ENCODE results near the gene GAS2L3.

GAS2L3 gene

DNA sequence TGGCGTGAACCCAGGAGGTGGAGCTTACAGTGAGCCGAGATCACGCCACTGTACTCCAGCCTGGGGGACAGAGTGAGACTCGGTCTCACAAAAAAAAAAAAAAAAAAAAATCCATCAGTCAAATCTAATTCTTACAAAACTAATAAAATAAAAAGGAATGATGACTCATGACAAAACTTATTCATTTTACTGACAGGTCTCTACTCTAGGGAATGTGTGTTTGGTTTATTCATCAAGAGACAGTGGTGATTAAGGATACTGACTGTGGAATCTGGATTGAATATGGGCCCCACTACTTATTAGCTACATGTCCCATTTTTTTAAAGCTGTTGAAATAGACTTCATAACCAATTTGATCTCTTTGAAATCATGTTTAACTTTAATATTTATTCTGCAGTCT is 29.3 kb upstream of the GAS2L3 start:
- H3K4me3 ChIP-seq (replicated peaks; ENCODE audit: insufficient read depth, low read length), result no peak overlapping the region
- H3K27me3 ChIP-seq (ENCODE audit: insufficient read depth, poor library complexity, severe bottlenecking), result no peaks in the 10 kb centered on the region
- TF ChIP-seq SPI1 (IDR thresholded peaks at IDR 0.05; ENCODE audit: borderline replicate concordance, low read depth) (no peak), GABPA (IDR thresholded peaks at IDR 0.05; ENCODE audit: low read depth) (no peak), POLR2AphosphoS5 (IDR thresholded peaks at IDR 0.05; ENCODE audit: low read depth) (no peak)
- TF ChIP-seq, protein P1, sequence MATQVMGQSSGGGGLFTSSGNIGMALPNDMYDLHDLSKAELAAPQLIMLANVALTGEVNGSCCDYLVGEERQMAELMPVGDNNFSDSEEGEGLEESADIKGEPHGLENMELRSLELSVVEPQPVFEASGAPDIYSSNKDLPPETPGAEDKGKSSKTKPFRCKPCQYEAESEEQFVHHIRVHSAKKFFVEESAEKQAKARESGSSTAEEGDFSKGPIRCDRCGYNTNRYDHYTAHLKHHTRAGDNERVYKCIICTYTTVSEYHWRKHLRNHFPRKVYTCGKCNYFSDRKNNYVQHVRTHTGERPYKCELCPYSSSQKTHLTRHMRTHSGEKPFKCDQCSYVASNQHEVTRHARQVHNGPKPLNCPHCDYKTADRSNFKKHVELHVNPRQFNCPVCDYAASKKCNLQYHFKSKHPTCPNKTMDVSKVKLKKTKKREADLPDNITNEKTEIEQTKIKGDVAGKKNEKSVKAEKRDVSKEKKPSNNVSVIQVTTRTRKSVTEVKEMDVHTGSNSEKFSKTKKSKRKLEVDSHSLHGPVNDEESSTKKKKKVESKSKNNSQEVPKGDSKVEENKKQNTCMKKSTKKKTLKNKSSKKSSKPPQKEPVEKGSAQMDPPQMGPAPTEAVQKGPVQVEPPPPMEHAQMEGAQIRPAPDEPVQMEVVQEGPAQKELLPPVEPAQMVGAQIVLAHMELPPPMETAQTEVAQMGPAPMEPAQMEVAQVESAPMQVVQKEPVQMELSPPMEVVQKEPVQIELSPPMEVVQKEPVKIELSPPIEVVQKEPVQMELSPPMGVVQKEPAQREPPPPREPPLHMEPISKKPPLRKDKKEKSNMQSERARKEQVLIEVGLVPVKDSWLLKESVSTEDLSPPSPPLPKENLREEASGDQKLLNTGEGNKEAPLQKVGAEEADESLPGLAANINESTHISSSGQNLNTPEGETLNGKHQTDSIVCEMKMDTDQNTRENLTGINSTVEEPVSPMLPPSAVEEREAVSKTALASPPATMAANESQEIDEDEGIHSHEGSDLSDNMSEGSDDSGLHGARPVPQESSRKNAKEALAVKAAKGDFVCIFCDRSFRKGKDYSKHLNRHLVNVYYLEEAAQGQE (IDR thresholded peaks at IDR 0.05; ENCODE audit: insufficient replicate concordance, low read depth), result no peak
- TF ChIP-seq, protein P2, sequence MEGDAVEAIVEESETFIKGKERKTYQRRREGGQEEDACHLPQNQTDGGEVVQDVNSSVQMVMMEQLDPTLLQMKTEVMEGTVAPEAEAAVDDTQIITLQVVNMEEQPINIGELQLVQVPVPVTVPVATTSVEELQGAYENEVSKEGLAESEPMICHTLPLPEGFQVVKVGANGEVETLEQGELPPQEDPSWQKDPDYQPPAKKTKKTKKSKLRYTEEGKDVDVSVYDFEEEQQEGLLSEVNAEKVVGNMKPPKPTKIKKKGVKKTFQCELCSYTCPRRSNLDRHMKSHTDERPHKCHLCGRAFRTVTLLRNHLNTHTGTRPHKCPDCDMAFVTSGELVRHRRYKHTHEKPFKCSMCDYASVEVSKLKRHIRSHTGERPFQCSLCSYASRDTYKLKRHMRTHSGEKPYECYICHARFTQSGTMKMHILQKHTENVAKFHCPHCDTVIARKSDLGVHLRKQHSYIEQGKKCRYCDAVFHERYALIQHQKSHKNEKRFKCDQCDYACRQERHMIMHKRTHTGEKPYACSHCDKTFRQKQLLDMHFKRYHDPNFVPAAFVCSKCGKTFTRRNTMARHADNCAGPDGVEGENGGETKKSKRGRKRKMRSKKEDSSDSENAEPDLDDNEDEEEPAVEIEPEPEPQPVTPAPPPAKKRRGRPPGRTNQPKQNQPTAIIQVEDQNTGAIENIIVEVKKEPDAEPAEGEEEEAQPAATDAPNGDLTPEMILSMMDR (IDR thresholded peaks at IDR 0.05; ENCODE audit: insufficient read depth, low read length), result no peak
- H3K27ac ChIP-seq (replicated peaks), result no peak overlapping the region
- no peak for DNase-seq (ENCODE audit: low read depth in 1 of 2, low spot score in 1 of 2)

DNA sequence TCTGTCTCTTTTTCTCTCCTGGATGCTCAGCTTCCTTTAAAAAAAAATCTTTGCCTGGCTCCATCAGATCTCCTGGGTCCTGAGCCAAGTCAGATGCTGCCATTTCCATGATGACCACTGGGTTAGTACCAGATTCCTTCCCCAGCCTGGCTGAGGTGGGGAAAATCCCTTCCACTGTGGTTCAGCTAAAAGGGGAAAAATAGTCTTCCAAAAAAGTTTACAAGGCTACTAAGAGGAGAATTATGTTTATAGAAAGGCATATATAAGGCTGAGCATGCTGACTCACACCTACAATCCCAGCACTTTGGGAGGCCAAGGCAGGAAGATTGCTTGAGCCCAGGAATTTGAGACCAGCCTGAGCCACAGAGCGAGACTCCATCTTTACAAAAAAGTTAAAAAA is 28.4 kb upstream of the GAS2L3 start:
- Histone ChIP-seq H3K27ac (replicated peaks) (no peak overlapping the region), H3K27me3 (ENCODE audit: insufficient read depth, poor library complexity, severe bottlenecking) (no peaks in the 10 kb centered on the region), H3K4me3 (replicated peaks; ENCODE audit: insufficient read depth, low read length) (no peak overlapping the region)
- no peak for DNase-seq (ENCODE audit: low read depth in 1 of 2, low spot score in 1 of 2)
- TF ChIP-seq POLR2AphosphoS5 (IDR thresholded peaks at IDR 0.05; ENCODE audit: low read depth) (no peak), SPI1 (IDR thresholded peaks at IDR 0.05; ENCODE audit: borderline replicate concordance, low read depth) (no peak)
- TF ChIP-seq, protein P2 (IDR thresholded peaks at IDR 0.05; ENCODE audit: insufficient read depth, low read length), result no peak

DNA sequence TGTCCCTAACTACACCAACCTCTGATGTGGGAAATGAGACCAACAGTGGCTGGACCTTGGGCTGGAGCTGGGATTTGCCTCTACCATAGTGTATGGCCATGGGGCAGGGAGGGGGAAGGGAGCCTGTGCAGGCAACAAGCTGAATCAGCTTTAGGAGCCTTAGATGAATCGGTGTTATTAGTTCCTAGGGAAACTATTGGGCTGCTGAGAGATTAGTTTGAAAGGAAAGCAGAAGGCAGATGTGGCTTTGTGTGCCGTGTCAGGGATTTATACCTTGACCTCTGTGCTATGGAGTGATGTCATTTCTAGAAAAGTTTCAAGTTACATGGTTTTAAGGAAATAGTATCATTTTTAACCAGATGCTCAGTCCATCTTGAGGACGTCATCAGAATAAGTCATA is 19.5 kb upstream of the GAS2L3 start:
- H3K27me3 ChIP-seq (ENCODE audit: insufficient read depth, poor library complexity, severe bottlenecking), result peaks cover 2% of the 10 kb centered on the region
- no peak overlapping the region for H3K4me3 ChIP-seq (replicated peaks; ENCODE audit: insufficient read depth, low read length)
- TF ChIP-seq SPI1 (IDR thresholded peaks at IDR 0.05; ENCODE audit: borderline replicate concordance, low read depth), result no peak
- TF ChIP-seq, protein P1 (IDR thresholded peaks at IDR 0.05; ENCODE audit: insufficient replicate concordance, low read depth), result no peak
- TF ChIP-seq, protein P2 (IDR thresholded peaks at IDR 0.05; ENCODE audit: insufficient read depth, low read length), result no peak
- DNase-seq (ENCODE audit: low read depth in 1 of 2, low spot score in 1 of 2), result no peak
- no peak overlapping the region for H3K27ac ChIP-seq (replicated peaks)

DNA sequence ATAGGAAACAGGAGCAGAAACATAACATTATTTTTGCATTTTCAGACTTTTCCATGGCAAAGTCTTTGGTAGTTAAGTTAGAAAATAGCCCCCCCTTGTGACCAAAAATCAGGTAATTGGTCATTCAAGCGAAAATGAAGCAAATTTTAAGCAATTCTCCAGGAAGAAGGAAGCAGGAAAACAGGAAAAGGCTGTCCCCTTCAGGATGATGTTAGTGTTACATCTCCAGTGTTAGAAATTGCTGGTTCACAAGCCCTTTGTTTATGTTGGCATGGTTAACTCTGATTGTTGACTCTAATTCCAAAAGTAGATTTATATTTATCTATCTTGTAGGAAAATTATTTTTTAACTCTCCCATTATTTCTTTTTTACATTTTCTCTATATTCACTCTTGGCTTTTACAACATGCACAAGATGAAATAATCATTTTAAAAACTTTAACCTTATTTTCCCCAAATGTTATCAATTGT is 18.8 kb upstream of the GAS2L3 start:
- DNase-seq (ENCODE audit: low read depth in 1 of 2, low spot score in 1 of 2), result peak; percentile 44 to 69
- H3K27me3 ChIP-seq (ENCODE audit: insufficient read depth, poor library complexity, severe bottlenecking), result peaks cover 2% of the 10 kb centered on the region
- TF ChIP-seq, protein P2 (IDR thresholded peaks at IDR 0.05; ENCODE audit: insufficient read depth, low read length), result peak; percentile 53
- TF ChIP-seq, protein P1 (IDR thresholded peaks at IDR 0.05; ENCODE audit: insufficient replicate concordance, low read depth), result no peak
- no peak overlapping the region for H3K27ac ChIP-seq (replicated peaks)
- no peak overlapping the region for H3K4me3 ChIP-seq (replicated peaks; ENCODE audit: insufficient read depth, low read length)
